ENCODE measurements around the gene PGM3.

PGM3 gene

DNA sequence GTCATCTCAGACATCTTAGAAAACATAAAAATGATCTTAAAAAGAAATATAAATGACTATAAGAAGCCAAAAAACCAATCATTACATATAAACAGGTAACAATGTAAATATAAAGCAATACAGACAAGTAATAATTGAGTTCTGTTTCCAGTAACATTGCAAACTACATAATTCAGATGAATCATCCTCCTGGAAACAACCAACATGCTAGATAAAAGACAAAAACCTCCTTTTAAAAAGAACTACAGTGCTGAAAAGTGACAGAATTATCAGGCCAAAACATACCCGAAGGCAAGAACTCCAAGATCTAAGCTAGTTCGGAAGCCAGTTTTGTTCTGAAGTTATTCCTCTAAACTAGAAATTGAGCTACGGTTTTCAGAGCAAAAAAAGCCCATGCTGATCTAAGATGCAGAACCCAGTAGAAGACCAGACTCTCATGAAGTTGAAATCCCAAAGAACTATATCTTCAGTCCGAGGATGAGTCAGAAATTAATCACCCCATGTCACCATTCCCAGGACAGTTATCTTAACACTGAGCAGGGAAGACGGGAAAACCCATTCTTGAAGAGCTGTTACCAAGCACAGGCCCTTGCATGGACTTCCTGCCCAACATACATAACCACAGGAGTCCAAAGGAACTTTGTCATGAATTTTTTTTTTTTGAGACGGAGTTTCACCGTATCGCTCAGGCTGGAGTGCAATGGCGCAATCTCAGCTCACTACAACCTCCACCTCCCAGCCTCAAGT, 9.8 kb downstream of the PGM3 start:
- peak; percentile 92 for DNase-seq (ENCODE audit: low read depth)

DNA sequence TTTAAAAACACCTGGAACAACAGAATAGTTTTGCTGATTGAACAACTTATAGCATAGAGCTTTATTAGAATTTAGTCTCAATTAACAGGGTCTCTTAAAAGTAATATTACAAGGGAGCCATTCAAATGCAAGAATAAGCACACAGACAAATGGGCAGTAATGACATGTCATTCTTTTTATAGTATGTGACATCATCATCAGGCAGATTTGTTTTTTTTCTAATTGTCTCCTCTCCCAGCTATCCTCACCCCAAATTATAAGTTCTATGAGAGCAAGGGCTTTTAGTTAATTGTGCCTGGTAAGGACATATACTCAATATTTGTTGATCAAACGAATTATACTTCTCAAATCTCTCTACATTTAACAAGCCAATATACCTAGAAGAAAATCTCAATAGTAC, 11.0 kb downstream of the PGM3 start:
- DNase-seq (ENCODE audit: low read depth) = no peak

DNA sequence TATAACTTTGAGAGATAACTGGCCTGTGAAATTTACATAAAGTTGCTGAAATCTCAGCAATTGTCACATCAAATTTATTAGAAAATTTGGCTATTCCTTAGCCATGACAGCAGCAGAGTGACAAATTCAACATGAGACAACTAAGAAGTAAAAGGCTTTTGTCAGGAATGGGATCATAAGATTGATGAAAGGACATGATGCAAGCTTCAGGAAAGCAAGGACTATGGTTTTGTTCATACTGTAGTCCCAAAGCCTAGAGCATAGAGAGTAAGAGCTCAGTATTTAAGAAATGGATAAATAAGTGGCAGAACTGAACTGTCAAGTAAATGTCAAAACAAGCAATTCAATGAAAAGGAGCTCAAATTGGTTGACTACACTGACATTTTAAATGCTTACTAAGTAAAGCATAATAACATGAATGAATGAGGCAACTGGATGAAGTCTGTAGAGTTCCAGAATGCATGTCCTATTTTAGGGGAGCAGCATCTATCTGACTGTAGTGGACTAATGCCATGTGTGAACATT, 12.6 kb downstream of the PGM3 start:
- no peak for DNase-seq (ENCODE audit: low read depth)

GRCh38 chr6:83176246-83176645, 16.8 kb downstream of the PGM3 start:
- no peak for DNase-seq (ENCODE audit: low read depth)

DNA sequence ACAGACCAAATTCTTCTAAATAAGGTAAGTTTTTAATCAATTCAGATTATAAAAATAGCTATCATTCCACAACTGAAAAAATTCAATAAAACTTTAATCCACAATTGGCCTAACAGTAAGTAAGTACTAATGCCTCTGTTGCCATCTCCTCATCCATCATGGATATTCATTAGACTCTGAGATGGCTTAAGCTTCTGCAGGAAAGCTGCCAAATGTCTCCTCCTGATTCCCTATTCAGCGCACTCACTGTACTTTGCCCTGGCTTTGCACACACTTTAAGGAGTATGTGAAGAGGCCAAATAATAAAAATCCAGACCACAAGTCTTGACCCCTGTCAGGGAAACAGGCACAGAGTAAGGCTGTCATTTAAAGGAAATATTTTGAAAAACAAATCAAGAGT, 23.6 kb downstream of the PGM3 start:
- DNase-seq (ENCODE audit: low read depth) = no peak

DNA sequence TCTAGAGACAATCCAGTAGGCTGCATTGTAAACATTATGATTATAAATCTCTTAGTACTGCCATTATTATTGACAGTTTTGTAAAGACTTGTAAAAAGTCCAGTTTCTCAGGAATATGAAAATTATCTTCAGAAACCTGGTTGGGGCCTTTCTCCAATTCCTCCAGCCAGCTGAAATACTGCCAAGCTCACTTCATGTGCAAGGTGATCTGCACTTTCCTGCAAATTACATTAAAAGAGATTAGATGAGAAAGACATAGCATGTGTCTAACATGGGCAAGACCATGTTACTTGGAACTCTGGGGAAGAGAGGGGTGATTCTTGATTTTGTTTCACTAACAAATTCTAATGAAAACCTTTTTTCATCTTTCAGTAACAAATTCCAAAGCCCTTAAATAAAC, 24.0 kb downstream of the PGM3 start:
- DNase-seq (ENCODE audit: low read depth) = no peak

DNA sequence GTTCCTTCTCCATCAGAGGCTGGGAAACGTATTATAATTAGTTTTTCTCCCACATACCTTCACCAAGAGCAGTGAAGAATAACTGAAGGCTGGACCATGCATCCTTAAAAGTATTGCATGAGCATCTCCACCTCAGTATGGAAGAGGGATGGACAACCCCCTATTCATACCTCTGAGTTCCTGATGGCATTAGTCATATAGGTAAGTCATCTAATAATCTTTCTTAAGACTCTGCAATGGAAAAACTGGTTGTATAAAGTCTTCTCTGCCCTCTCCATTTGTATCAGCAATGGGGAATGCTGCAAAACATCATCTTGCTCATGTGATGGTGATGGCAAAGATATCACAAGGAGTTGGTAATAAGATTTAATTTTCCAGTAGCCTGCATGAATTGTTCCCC, 24.5 kb downstream of the PGM3 start:
- no peak for DNase-seq (ENCODE audit: low read depth)

DNA sequence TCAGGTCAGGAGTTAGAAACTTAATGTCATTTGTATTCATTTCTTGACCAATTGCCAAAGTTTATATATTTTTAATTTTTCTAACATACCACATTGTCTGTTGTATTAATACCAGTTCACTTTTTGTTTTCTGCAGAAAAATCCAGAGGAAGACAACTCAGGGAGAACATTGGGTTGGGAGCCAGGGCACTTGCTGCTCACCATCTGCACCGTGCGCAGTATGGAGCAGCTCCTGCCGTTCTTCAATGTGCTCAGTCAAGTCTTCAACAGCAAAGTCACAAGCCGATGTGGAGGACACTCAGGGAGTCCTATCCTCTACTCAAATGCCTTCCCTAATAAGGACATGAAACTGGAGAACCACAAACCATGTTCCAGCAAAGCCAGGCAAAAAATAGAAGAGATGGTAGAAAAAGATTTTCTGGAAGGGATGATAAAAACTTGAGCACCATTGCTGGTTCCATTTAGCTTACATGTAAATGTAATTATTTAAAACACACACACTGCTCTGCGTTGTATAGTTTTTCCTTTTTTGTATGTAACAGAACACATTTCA, 25.3 kb downstream of the PGM3 start:
- no peak for DNase-seq (ENCODE audit: low read depth)

DNA sequence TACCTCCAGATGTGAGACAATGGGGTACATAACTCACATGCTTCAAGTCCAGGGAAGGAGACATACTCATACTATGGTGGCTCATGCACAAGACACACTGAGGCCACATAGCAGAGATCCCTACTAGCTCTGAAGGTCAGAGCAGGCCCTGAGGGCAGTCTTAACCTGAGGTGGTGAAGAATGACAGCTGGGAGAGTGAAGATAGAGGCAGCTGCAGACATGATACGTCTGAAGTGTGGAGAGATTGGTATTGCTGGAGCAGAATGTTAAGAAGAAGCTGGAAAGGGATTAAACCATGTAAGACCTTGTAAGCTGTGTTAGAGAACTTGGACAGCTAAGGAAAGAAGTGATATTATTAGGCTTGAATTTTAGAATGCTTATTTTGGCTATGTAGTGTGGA, 32.9 kb downstream of the PGM3 start:
- DNase-seq (ENCODE audit: low read depth) = no peak

DNA sequence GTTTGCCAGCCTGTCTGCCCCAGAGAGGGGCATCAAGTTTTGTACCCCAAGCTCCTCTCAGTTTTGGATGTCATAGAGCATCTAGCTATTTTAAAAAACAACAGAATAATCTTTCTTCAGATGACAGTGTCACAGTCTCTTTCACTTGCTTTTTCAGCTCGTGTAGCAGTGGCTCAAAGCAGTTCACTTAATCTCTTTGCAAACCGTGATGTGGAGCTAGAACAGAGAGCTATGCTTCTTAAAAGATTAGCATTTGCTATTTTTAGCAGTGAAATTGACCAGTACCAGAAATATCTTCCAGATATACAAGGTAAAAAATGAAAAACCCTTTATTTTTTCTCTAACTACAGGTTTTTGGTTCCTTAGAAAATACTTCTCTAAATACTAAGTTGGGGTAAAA, 37.3 kb downstream of the PGM3 start:
- DNase-seq (ENCODE audit: low read depth) = no peak

- DNase-seq (ENCODE audit: low read depth) = no peak
Measured at GRCh38 chr6:83153883-83154521, 39.1 kb downstream of the PGM3 start.

GRCh38 chr6:83152913-83153312, 40.2 kb downstream of the PGM3 start:
- DNase-seq (ENCODE audit: low read depth) = no peak

DNA sequence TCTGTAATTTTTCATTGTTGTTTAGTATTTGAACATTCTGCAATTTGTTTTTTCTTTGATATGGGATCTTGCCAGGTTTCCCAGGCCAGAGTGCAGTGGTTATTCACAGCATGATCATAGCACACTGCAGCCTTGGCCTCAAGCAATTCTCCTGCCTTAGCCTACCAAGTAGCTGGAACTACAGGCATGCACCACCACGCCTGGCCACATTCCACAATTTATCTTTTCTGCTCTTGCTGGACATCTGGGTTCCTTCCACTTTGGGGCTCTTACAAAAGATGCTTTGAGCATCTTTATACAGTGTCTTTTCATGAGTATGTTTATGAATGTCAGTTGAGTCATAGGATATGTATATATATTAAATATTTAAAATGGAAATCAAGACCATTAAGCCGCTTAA, 42.0 kb downstream of the PGM3 start:
- no peak for DNase-seq (ENCODE audit: low read depth)

GRCh38 chr6:83138758-83139157, 54.3 kb downstream of the PGM3 start:
- no peak for DNase-seq (ENCODE audit: low read depth)

GRCh38 chr6:83138118-83138722, 54.8 kb downstream of the PGM3 start:
- no peak for DNase-seq (ENCODE audit: low read depth)

DNA sequence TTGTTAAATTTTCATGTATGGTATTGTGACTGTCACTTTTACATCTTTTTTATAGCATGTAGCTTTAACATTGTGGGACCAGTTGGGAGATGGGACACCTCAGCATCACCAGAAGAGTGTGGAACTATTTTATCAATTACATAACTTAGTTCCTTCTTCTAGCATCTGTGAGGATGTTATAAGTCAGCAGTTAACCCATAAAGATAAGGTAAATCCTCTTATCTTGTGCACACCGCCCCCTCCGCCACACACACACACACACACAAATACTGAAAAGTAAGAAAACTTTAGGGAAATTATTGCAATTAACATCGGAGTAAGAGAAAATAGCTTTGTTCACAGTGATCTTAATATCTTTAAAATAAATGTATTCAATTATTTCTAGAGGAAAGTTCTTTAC, 60.9 kb downstream of the PGM3 start:
- DNase-seq (ENCODE audit: low read depth) = no peak

DNA sequence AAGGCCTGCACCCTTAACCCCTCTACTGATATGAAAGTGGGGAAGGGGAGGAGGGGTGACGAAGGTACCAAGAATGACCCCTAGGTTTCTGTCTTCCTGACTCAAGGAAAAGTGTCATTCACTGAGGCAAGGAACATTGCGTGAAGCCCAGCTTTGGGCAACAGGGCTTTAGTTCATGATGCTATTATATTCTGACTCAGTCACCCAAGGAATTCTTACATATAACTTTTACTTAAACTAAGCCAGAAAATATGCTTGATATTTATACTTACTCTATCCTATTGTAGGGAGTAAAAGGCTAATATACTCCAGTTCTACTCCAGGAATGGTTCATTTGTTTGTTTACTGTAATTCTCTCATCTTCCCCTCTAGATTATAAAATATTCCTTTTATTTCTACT, 65.1 kb downstream of the PGM3 start:
- no peak for DNase-seq (ENCODE audit: low read depth)

DNA sequence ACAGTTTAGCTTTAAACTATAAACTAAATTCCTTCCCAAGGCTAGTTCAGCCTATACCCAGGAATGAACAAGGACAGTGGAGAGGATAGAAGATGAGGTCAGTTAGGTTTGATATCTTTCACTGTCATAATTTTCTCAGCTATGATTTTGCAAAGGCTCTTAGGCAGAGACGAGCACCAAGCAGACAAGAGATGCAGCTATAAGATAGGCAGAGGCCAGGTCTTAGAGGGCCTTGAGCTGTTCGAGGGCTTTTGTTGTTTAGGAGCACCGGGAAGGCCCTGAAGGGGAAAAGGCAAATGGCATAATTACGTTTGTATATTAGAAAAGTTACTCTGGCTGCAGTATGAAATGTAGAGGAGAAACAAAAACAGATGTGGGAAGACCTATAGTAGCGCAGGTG, 65.8 kb downstream of the PGM3 start:
- no peak for DNase-seq (ENCODE audit: low read depth)

GRCh38 chr6:83126807-83127206, 66.3 kb downstream of the PGM3 start:
- no peak for DNase-seq (ENCODE audit: low read depth)

DNA sequence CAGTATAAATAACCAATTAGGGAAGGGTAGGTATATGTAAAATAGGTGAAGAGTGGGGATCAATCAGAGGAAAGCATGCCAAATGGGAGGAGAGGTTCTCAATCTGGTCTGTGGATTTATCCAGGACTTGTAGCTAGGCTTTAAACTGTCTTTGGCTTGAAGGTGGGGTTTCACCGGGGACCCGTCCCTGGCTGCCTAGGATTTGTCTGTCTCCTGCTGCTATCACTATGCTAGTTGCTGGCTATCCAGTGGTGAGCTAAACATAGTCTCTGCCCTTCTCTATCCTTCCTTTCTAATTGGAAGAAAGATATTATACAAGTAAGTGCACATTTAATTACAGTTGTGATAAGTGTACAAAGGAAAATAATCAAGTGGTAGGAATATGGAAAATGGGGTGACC, 66.8 kb downstream of the PGM3 start:
- DNase-seq (ENCODE audit: low read depth) = no peak

DNA sequence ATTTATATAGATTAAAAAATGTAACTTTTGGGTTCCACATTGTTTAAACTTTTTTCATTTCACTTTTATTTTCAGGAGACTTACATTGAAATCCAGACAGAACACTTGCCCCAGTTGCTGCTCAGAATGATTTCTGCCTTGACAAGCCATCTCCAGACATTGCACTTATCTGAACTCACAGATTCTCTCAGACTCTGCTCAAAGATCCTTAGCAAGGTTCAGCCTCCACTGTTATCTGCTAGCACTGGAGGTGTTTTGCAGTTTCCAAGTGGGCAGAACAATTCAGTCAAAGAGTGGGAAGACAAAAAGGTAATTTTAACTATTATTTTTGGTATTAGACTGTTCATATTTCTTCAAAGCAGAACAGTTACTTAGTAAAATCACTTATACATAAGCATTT, 67.6 kb downstream of the PGM3 start:
- DNase-seq (ENCODE audit: low read depth) = no peak

DNA sequence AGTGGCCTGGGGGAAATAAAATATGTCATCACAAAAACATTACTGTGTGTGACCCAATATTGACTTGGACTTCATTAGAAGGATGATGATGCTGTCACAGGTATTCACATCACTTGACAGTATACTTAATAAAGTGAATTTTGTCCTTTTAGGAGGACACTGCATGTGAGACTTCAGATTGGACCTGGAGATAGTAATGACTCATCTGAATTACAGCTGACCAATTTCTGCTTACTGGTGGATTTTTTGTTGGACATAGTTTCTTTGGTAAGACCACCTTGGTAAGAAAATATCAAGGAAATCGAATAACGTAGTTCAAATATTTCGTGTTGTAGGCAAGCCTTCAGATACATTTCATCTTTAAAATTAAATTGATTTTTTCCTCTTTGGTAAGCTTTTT, 68.5 kb downstream of the PGM3 start:
- DNase-seq (ENCODE audit: low read depth) = no peak

- DNase-seq (ENCODE audit: low read depth) = no peak
Measured at GRCh38 chr6:83119742-83120300, 73.2 kb downstream of the PGM3 start.
